Vagina (tissue), 2 donors: ENCODE data around the gene DAPK2.

Experiments used
- CTCF ChIP-seq, 3 experiments: fragments of 450-650 bp in 2 of 3; fragments of 200-600 bp in 1 of 3; sonication (generic) in 1 of 3; IDR thresholded peaks; one replicate each; pipeline ENCODE4 v1.5.1; 2017 to 2019; ENCODE audit warnings: antibody characterized with exemption in 3 of 3, mild to moderate bottlenecking in 2 of 3, moderate library complexity in 2 of 3
- POLR2A ChIP-seq, 2 donors: fragments of 450-650 bp; IDR thresholded peaks; one replicate each; pipeline ENCODE4 v1.6.1; 2017; ENCODE audit warnings: antibody characterized with exemption in 2 of 2, mild to moderate bottlenecking in 2 of 2, moderate library complexity in 2 of 2
- POLR2AphosphoS5 ChIP-seq, 2 donors: sonication (generic); formaldehyde crosslinking; IDR thresholded peaks; one replicate each; pipeline ENCODE4 v1.9.0; 2017; ENCODE audit warnings: antibody characterized with exemption in 2 of 2, mild to moderate bottlenecking in 2 of 2, low read depth in 1 of 2; ENCODE audit not compliant: insufficient read depth in 1 of 2

DNA sequence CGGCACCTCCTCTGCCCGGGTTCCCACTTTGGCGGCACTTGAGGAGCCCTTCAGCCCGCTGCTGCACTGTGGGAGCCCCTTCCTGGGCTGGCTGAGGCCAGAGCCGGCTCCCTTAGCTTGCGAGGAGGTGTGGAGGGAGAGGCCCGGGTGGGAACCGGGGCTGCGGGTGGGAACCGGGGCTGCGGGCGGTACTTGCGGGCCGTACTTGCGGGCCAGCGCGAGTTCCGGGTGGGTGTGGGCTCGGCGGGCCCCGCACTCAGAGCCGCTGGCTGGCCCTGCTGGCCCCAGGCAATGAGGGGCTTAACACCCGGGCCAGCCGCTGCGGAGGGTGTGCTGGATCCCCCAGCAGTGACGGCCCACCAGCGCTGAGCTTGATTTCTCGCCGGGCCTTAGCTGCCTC, 14.4 kb upstream of the DAPK2 start:
- TF ChIP-seq POLR2AphosphoS5 (IDR thresholded peaks at IDR 0.05; ENCODE audit: insufficient read depth in 1 of 2, low read depth in 1 of 2): no peak
- no peak for TF ChIP-seq CTCF (IDR thresholded peaks at IDR 0.05)
- TF ChIP-seq POLR2A (IDR thresholded peaks at IDR 0.05): no peak
